Right lobe of liver (tissue), 4 donors: ENCODE data around the gene TNS3.

Experiments used
- POLR2A ChIP-seq: fragments of 450-650 bp; IDR thresholded peaks from one replicate; pipeline ENCODE4 v1.6.1; 2017; ENCODE audit warnings: antibody characterized with exemption, mild to moderate bottlenecking
- TF ChIP-seq, protein P1 (sequence below), 4 donors: fragments of 200-600 bp in 3 of 4; fragments of 450-650 bp in 1 of 4; IDR thresholded peaks; one replicate each; pipeline versions ENCODE4 v1.5.1 to v1.8.0; 2016 to 2022; ENCODE audit warnings: antibody characterized with exemption in 4 of 4, mild to moderate bottlenecking in 2 of 4
- donor health status: DM: no; HTN: no; CAD: no.
- donor health status: DM: no; HTN: no; CAD: no.
- donor health status: DM: no; HTN: yes; CAD: no.

DNA sequence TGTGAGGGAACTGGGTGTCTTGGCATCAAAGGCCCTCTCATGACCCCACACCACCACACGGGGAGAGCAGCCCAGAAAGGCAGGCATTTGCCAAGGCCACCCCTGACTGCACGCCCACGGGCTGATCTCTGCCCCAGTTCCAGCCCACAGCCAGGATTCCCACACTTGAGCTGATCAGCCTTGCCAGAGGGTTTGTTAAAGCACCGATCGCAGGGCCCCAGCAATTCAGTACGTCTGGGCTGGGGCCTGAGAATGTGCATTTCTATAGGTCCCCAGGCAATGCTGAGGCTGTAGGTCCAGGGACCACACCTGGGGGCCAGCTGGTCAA, 103.9 kb downstream of the TNS3 start:
- TF ChIP-seq, protein P1, sequence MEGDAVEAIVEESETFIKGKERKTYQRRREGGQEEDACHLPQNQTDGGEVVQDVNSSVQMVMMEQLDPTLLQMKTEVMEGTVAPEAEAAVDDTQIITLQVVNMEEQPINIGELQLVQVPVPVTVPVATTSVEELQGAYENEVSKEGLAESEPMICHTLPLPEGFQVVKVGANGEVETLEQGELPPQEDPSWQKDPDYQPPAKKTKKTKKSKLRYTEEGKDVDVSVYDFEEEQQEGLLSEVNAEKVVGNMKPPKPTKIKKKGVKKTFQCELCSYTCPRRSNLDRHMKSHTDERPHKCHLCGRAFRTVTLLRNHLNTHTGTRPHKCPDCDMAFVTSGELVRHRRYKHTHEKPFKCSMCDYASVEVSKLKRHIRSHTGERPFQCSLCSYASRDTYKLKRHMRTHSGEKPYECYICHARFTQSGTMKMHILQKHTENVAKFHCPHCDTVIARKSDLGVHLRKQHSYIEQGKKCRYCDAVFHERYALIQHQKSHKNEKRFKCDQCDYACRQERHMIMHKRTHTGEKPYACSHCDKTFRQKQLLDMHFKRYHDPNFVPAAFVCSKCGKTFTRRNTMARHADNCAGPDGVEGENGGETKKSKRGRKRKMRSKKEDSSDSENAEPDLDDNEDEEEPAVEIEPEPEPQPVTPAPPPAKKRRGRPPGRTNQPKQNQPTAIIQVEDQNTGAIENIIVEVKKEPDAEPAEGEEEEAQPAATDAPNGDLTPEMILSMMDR (IDR thresholded peaks at IDR 0.05), result no peak
- TF ChIP-seq POLR2A, result no peak
